Measurements from ENCODE around the gene LCP1.

LCP1 gene

DNA sequence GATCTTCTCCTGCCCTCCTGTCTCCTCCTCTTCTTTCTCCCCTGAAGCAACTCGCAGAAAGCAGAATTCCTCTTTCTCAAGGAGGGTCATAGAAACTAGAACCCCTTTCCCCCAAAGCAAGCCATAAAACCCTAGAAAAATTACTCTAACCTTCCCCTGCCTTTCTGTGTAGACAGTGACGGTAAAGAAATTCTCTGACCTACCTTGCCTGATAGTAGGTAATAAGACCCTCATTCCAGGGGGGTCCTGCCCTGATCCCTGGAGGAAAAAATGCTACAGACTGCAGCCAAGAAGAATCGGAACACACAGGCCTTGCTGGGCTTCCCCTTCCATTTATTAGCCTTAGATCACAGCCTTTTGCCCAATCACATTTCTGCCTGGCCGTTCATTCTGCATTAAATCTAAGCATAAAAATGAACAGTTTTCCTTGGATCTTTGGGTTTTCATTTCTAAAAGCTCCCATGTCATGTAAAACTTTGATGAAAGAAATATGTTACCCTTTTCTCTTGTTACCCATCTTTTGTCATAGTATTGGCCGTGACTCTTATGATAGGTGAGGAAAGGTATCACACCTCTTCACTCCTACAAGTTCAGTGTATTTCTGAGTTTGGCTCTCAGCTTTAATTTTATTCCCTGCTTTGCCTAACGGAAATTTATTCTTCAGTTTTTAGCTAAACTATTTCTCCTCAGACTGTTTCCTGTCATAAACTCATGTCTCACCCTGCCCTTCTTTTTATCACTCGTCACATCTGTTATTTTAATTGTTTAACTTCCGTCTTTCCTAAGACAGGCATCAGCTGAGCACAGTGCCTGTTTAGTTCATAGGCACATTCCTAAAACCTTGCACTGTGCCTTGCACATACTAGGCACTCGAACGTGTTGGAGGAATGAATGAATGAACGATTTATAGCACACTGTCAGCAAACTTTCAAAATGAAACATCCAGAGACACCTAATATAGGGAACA, 56.7 kb downstream of the LCP1 start:
- Histone ChIP-seq H3K36me3 (ENCODE audit: insufficient read depth, low read length) (no peaks in the 10 kb centered on the region), H3K27ac (peak overlapping the region; percentile 100)
- peak; percentile 92 for DNase-seq (ENCODE audit: low read depth, low spot score)

DNA sequence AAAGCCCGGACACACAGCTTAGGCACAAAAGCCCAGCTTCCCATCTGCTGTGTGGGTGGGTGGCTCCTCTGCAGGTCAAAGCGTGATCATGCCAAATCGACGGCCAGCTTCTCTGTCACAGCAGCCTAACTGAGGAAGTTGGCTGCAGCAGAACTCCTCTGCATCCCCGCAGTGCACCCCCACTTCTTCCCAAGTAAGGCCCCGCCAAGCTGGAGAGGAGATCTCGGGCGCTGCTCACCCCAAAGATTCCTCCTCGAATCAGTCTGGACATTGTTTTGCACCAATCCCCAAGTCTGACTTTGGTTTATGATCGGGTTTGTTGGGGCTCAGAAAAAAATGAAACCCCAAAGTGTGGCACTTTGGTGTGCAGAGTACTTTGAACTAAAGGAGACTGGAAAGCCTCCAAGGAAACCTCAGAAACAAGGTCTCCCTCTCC, 57.4 kb downstream of the LCP1 start:
- Histone ChIP-seq H3K36me3 (ENCODE audit: insufficient read depth, low read length) (no peaks in the 10 kb centered on the region), H3K4me3 (peak overlapping the region; percentile 71), H3K27ac (peak overlapping the region; percentile 100), H3K9ac (ENCODE audit: insufficient read length) (peak overlapping the region; percentile 74), H3K9me3 (ENCODE audit: low read depth, low read length) (peaks cover under 1% of the 10 kb centered on the region; the same call in 1 of the 2 replicates)
- no peak for DNase-seq (ENCODE audit: low read depth, low spot score)
- no peak for TF ChIP-seq EZH2 (IDR thresholded peaks at IDR 0.05)
- no peak for TF ChIP-seq FOXP2 (optimal IDR thresholded peaks at IDR 0.05; ENCODE audit: control extremely low read depth, extremely low read length, insufficient read depth)
- TF ChIP-seq POLR2AphosphoS5 (IDR thresholded peaks at IDR 0.05; ENCODE audit: borderline replicate concordance, low read depth, low read length), result no peak

More for the DNA sequence above, 56.7 kb downstream of the LCP1 start:
- no peaks in the 10 kb centered on the region for H3K9me3 ChIP-seq (ENCODE audit: low read depth, low read length)
- H3K4me3 ChIP-seq, result peak overlapping the region; percentile 71
- TF ChIP-seq FOXP2 (optimal IDR thresholded peaks at IDR 0.05; ENCODE audit: control extremely low read depth, extremely low read length, insufficient read depth), result no peak
- peak; percentile 81 for TF ChIP-seq POLR2AphosphoS5 (IDR thresholded peaks at IDR 0.05; ENCODE audit: borderline replicate concordance, low read depth, low read length)
- no peak for TF ChIP-seq EZH2 (IDR thresholded peaks at IDR 0.05)
- H3K9ac ChIP-seq (ENCODE audit: insufficient read length), result peak overlapping the region; percentile 74

DNA sequence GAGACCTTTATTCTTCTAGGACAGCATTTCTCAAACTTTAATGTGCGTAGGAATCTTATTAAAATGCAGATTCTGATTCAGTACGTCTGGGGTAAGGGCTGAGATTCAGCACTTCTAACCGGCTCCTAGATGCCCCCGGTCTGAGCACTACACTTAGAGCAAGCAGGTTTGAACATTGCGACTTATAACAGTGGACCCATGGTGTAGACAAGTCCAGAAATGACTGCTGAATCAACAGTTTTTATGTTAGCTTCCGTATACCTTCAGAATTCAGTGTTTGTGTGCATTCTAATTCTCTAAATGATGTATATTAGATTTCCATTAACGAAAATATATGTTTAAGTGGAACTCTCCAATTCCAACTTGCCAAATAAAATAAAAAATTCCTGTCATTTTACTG, 59.7 kb downstream of the LCP1 start:
- peak overlapping the region; percentile 7 for H3K9ac ChIP-seq (ENCODE audit: insufficient read length)
- H3K36me3 ChIP-seq (ENCODE audit: insufficient read depth, low read length), result peaks cover 11% of the 10 kb centered on the region; the same call in 1 of the 2 replicates

DNA sequence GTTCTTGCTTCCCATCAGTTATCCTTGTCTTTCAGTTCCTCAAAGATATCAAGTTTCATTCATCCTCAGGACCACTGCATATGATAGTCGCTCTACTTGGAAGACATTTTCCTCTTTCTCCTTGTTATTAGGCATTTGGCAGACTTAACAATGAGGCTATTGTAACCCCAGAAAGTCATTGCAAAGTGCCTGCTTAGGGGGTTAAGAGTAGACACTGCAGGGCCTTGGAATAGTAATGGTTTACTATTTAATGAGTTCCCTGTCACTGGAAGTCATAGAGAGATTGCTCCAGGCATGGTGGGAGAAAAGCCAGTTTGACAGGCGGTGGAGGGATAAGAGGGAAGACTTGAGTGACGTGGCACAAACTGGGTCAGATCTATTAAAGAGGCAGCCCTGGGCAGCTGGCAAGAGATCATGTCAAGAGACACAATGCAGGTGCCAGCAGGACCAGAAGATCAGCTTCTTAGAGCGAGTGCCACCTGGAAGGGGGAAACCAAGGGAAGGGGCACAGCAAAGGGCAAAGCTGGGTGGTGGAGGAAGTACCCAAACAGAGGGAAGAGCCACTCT, 60.3 kb downstream of the LCP1 start:
- no peak overlapping the region for H3K9ac ChIP-seq (ENCODE audit: insufficient read length)
- H3K27ac ChIP-seq, result peak overlapping the region; percentile 100
- peaks cover 11% of the 10 kb centered on the region; the same call in 1 of the 2 replicates for H3K36me3 ChIP-seq (ENCODE audit: insufficient read depth, low read length)
- peaks cover 10% of the 10 kb centered on the region; the same call in 1 of the 2 replicates for H3K9me3 ChIP-seq (ENCODE audit: low read depth, low read length)
- no peak for DNase-seq (ENCODE audit: low read depth, low spot score)
- no peak overlapping the region for H3K4me3 ChIP-seq
- no peak for TF ChIP-seq FOXP2 (optimal IDR thresholded peaks at IDR 0.05; ENCODE audit: control extremely low read depth, extremely low read length, insufficient read depth)
- no peak for TF ChIP-seq POLR2AphosphoS5 (IDR thresholded peaks at IDR 0.05; ENCODE audit: borderline replicate concordance, low read depth, low read length)
- no peak for TF ChIP-seq EZH2 (IDR thresholded peaks at IDR 0.05)

More for the DNA sequence above, 59.7 kb downstream of the LCP1 start:
- peak overlapping the region; percentile 100 for H3K27ac ChIP-seq
- no peak overlapping the region for H3K4me3 ChIP-seq
- peaks cover 10% of the 10 kb centered on the region; the same call in 1 of the 2 replicates for H3K9me3 ChIP-seq (ENCODE audit: low read depth, low read length)
- TF ChIP-seq POLR2AphosphoS5 (IDR thresholded peaks at IDR 0.05; ENCODE audit: borderline replicate concordance, low read depth, low read length) (no peak), FOXP2 (optimal IDR thresholded peaks at IDR 0.05; ENCODE audit: control extremely low read depth, extremely low read length, insufficient read depth) (no peak), EZH2 (IDR thresholded peaks at IDR 0.05) (no peak)
- DNase-seq (ENCODE audit: low read depth, low spot score), result no peak

- TF ChIP-seq FOXP2 (optimal IDR thresholded peaks at IDR 0.05; ENCODE audit: control extremely low read depth, extremely low read length, insufficient read depth) (no peak), EZH2 (IDR thresholded peaks at IDR 0.05) (no peak), POLR2AphosphoS5 (IDR thresholded peaks at IDR 0.05; ENCODE audit: borderline replicate concordance, low read depth, low read length) (no peak)
- DNase-seq (ENCODE audit: low read depth, low spot score), result no peak
- Histone ChIP-seq H3K9ac (ENCODE audit: insufficient read length) (no peak overlapping the region), H3K27ac (peak overlapping the region; percentile 100), H3K4me3 (no peak overlapping the region), H3K9me3 (ENCODE audit: low read depth, low read length) (peaks cover 10% of the 10 kb centered on the region; the same call in 1 of the 2 replicates), H3K36me3 (ENCODE audit: insufficient read depth, low read length) (peaks cover 11% of the 10 kb centered on the region; the same call in 1 of the 2 replicates)
These were observed 60.9 kb downstream of the LCP1 start for GRCh38 chr13:46121033-46121432.

- peaks cover 10% of the 10 kb centered on the region; the same call in 1 of the 2 replicates for H3K9me3 ChIP-seq (ENCODE audit: low read depth, low read length)
- H3K27ac ChIP-seq, result peak overlapping the region; percentile 100
- peaks cover 11% of the 10 kb centered on the region; the same call in 1 of the 2 replicates for H3K36me3 ChIP-seq (ENCODE audit: insufficient read depth, low read length)
- H3K9ac ChIP-seq (ENCODE audit: insufficient read length), result peak overlapping the region; percentile 63
- H3K4me3 ChIP-seq, result peak overlapping the region; percentile 50
- TF ChIP-seq POLR2AphosphoS5 (IDR thresholded peaks at IDR 0.05; ENCODE audit: borderline replicate concordance, low read depth, low read length) (peak; percentile 63), FOXP2 (optimal IDR thresholded peaks at IDR 0.05; ENCODE audit: control extremely low read depth, extremely low read length, insufficient read depth) (no peak)
- peak; percentile 99 for DNase-seq (ENCODE audit: low read depth, low spot score)
These were observed 61.9 kb downstream of the LCP1 start for GRCh38 chr13:46119883-46120614.

DNA sequence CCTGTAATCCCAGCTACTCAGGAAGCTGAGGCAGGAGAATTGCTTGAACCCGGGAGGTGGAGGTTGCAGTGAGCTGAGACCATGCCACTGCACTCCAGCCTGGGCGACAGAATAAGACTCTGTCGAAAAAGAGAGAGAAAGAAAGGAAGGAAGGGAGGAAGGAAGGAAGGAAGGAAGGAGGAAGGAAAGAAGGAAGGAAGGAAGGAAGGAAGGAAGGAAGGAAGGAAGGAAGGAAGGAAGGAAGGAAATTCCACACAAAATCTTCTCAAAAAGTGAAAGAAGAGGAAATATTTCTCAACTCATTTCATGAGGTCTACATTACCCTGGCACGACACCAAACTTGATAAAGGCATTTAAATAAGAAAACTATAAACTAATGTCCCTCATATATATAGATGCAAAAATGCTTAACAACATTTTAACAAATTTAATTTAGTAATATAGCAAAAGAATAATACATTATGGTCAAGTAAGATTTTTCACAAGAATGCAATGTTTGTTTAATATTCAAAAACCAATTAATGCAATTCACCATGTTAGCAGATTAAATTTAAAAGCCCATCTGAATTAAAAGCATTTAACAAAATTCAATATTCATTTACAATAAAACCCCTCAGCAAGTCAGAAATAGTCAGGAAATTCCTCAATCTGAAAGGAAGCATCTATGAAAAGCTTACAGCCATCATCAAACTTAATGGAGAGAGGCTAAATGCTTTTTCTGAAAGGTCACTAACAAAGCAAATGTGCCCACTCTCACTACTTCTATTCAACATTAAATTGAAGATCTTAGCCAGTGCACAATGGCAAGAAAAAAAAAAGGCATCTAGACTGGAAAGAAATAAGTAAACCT, 65.1 kb downstream of the LCP1 start:
- peak overlapping the region; percentile 89 for H3K9ac ChIP-seq (ENCODE audit: insufficient read length)
- peak overlapping the region; percentile 100 for H3K27ac ChIP-seq
- H3K4me3 ChIP-seq, result peak overlapping the region; percentile 36
- peaks cover 10% of the 10 kb centered on the region; the same call in 1 of the 2 replicates for H3K9me3 ChIP-seq (ENCODE audit: low read depth, low read length)
- peaks cover 13% of the 10 kb centered on the region for H3K36me3 ChIP-seq (ENCODE audit: insufficient read depth, low read length)
- TF ChIP-seq POLR2AphosphoS5 (IDR thresholded peaks at IDR 0.05; ENCODE audit: borderline replicate concordance, low read depth, low read length), result peak; percentile 42; the same call in 1 of the 2 replicates
- no peak for TF ChIP-seq EZH2 (IDR thresholded peaks at IDR 0.05)
- no peak for TF ChIP-seq FOXP2 (optimal IDR thresholded peaks at IDR 0.05; ENCODE audit: control extremely low read depth, extremely low read length, insufficient read depth)
- peak; percentile 99 for DNase-seq (ENCODE audit: low read depth, low spot score)
